ENCODE data around the gene FAM200A. TPM values are rescaled to one million over a fixed set of nuclear protein-coding genes. Genes with fewer than 3 reads are reported as not detected.
A peak's percentile ranks its signal among the peaks of the same experiment; 100 is the strongest.

Gene FAM200A
- total and polyA plus RNA-seq, 2 of the 13 experiments (the other 11 are each of a cell fraction or from before 2014, with no cell fraction given) = 4.7 to 6.3 TPM

DNA sequence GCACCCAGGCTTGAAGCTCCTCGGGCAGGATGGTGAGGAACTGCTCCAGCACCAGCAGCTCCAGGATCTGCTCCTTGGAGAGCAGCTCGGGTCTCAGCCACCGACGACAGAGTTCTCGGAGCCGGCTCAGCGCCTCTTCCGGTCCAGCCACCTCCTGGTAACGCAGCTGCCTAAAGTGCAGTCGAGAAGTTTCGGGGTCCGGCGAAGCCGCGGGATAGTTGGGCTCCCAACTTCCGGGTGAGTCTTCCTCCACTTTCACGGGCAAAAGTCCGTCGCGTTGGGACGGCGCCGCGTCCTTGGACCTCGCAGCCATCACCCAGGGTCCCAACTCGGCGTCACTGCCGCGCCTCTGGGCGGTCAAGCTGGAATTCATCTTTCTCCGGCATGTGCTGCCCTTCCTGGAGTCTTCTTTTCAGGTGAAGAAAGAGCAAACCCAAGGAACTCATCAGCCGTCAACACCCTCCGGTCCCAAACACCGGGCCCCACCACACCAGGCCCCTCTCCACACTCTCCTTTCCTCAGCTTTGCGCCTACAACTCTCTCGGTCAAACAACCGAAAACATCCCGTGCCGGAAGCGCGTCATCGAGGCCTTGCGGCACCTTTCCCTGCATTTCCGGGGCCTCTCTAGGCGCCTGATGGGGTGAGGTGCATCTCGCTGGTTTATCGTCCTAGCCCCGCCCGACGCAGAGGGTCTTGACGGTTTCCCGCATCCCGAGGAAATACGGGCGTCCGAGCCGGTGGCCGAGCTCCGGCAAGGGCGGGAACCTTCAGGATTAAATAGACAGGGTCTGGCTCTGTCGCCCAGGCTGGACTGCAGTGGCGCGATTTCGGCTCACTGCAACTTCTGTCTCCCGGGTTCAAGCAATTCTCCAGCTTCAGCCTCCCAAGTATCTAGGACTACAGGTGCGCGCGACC, 51.9 kb downstream of the FAM200A start, which contains the start of gene ZNF394 (continued):
- TF ChIP-seq FIP1L1 (IDR thresholded peaks at IDR 0.05; ENCODE audit: borderline replicate concordance, insufficient read depth, low read depth, low read length) (0 out of 2 replicates have a peak, but pooled peaks have one; percentile 34), TBL1XR1 (IDR thresholded peaks at IDR 0.05; ENCODE audit: borderline replicate concordance, low read length, partially characterized antibody) (no peak), SALL1 (CRISPR knock-in tag; IDR thresholded peaks at IDR 0.05) (peak; percentile 88), ZNF563 (CRISPR knock-in tag; IDR thresholded peaks at IDR 0.05) (peak; percentile 36; the same call in 1 of the 2 replicates), KDM4B (CRISPR knock-in tag; IDR thresholded peaks at IDR 0.05) (no peak), ZNF251 (CRISPR knock-in tag; IDR thresholded peaks at IDR 0.05) (no peak), XBP1 (CRISPR knock-in tag; IDR thresholded peaks at IDR 0.05) (no peak), POGZ (CRISPR knock-in tag; IDR thresholded peaks at IDR 0.05) (peak; percentile 53; the same call in 1 of the 2 replicates), NR2C2 (CRISPR knock-in tag; IDR thresholded peaks at IDR 0.05; ENCODE audit: borderline replicate concordance) (peak; percentile 93), ZZZ3 (CRISPR knock-in tag; IDR thresholded peaks at IDR 0.05; ENCODE audit: borderline replicate concordance) (peak; percentile 74; the same call in 1 of the 2 replicates), SIX4 (CRISPR knock-in tag; IDR thresholded peaks at IDR 0.05) (peak; percentile 56; the same call in 1 of the 2 replicates), ZNF121 (CRISPR knock-in tag; IDR thresholded peaks at IDR 0.05) (peak; percentile 51), NR1H2 (CRISPR knock-in tag; IDR thresholded peaks at IDR 0.05; ENCODE audit: borderline replicate concordance, low read depth) (no peak), ZNF264 (CRISPR knock-in tag; IDR thresholded peaks at IDR 0.05) (no peak), ATF1 (CRISPR knock-in tag; IDR thresholded peaks at IDR 0.05) (peak; percentile 97), TBX3 (IDR thresholded peaks at IDR 0.05; ENCODE audit: borderline replicate concordance) (peak; percentile 58; the same call in 1 of the 2 replicates), MTF2 (CRISPR knock-in tag; IDR thresholded peaks at IDR 0.05; ENCODE audit: borderline replicate concordance) (no peak), NR3C1 (CRISPR knock-in tag; IDR thresholded peaks at IDR 0.05) (no peak), KDM6A (CRISPR knock-in tag; IDR thresholded peaks at IDR 0.05; ENCODE audit: low read depth) (no peak)
- TF ChIP-seq, protein P1, sequence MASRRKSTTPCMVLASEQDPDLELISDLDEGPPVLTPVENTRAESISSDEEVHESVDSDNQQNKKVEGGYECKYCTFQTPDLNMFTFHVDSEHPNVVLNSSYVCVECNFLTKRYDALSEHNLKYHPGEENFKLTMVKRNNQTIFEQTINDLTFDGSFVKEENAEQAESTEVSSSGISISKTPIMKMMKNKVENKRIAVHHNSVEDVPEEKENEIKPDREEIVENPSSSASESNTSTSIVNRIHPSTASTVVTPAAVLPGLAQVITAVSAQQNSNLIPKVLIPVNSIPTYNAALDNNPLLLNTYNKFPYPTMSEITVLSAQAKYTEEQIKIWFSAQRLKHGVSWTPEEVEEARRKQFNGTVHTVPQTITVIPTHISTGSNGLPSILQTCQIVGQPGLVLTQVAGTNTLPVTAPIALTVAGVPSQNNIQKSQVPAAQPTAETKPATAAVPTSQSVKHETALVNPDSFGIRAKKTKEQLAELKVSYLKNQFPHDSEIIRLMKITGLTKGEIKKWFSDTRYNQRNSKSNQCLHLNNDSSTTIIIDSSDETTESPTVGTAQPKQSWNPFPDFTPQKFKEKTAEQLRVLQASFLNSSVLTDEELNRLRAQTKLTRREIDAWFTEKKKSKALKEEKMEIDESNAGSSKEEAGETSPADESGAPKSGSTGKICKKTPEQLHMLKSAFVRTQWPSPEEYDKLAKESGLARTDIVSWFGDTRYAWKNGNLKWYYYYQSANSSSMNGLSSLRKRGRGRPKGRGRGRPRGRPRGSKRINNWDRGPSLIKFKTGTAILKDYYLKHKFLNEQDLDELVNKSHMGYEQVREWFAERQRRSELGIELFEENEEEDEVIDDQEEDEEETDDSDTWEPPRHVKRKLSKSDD (CRISPR knock-in tag; IDR thresholded peaks at IDR 0.05; ENCODE audit: low read depth) = peak; percentile 20; the same call in 1 of the 2 replicates
- TF ChIP-seq, protein P2, sequence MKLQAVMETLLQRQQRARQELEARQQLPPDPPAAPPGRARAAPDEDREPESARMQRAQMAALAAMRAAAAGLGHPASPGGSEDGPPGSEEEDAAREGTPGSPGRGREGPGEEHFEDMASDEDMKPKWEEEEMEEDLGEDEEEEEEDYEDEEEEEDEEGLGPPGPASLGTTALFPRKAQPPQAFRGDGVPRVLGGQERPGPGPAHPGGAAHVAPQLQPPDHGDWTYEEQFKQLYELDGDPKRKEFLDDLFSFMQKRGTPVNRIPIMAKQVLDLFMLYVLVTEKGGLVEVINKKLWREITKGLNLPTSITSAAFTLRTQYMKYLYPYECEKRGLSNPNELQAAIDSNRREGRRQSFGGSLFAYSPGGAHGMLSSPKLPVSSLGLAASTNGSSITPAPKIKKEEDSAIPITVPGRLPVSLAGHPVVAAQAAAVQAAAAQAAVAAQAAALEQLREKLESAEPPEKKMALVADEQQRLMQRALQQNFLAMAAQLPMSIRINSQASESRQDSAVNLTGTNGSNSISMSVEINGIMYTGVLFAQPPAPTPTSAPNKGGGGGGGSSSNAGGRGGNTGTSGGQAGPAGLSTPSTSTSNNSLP (IDR thresholded peaks at IDR 0.05; ENCODE audit: low read depth, low read length) = no peak
- TF ChIP-seq, protein P3, sequence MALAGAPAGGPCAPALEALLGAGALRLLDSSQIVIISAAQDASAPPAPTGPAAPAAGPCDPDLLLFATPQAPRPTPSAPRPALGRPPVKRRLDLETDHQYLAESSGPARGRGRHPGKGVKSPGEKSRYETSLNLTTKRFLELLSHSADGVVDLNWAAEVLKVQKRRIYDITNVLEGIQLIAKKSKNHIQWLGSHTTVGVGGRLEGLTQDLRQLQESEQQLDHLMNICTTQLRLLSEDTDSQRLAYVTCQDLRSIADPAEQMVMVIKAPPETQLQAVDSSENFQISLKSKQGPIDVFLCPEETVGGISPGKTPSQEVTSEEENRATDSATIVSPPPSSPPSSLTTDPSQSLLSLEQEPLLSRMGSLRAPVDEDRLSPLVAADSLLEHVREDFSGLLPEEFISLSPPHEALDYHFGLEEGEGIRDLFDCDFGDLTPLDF (CRISPR knock-in tag; IDR thresholded peaks at IDR 0.05) = no peak
- TF ChIP-seq, protein P4, sequence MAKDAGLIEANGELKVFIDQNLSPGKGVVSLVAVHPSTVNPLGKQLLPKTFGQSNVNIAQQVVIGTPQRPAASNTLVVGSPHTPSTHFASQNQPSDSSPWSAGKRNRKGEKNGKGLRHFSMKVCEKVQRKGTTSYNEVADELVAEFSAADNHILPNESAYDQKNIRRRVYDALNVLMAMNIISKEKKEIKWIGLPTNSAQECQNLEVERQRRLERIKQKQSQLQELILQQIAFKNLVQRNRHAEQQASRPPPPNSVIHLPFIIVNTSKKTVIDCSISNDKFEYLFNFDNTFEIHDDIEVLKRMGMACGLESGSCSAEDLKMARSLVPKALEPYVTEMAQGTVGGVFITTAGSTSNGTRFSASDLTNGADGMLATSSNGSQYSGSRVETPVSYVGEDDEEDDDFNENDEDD (CRISPR knock-in tag; IDR thresholded peaks at IDR 0.05; ENCODE audit: borderline replicate concordance) = peak; percentile 48; the same call in 1 of the 2 replicates

Measured in HepG2 (cell line).